GM18508 (cell line): Measurements from ENCODE around the gene GRID1.

Experiments
- ATAC-seq: cut with Tn5 transposase; IDR thresholded peaks from one replicate; pipeline ENCODE4 v1.9.1; 2021; ENCODE audit warnings: moderate number of reproducible peaks; ENCODE audit not compliant: insufficient read depth, unreplicated experiment

The GRID1 gene

DNA sequence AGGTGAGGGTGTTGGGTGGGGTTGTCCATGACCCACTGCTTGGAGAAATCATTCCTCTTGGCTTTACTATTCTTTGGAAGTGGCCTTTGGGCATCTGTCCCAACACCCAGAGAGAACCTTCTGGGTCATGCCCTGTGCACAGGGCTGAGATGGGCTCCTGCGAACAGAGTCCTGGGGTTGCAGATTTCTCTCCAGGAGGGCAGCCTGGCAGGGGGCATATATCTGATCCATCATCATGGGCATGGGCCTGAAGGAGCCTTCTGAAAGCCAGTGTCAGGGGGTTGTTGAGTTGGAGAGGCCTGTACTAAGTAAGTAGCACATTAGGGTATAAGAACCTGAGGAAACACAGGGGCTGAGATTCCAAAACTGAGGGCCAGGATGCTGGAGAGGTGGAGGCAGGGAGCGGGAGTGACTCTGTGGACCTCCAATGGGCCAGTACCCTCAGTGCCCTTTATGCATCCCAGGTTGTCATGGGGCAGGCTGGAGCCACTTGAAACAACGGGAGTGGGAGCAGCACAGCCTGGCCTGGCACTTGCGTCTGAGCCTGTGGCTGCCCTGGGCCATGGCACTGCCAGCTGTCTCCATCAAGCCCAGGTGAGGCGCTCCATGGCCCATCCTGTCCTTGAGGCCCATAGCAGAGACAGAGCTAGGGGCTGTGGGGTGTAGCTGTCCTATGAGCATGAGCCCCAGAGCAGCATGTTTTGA, 203.7 kb downstream of the GRID1 start:
- no peak for ATAC-seq

DNA sequence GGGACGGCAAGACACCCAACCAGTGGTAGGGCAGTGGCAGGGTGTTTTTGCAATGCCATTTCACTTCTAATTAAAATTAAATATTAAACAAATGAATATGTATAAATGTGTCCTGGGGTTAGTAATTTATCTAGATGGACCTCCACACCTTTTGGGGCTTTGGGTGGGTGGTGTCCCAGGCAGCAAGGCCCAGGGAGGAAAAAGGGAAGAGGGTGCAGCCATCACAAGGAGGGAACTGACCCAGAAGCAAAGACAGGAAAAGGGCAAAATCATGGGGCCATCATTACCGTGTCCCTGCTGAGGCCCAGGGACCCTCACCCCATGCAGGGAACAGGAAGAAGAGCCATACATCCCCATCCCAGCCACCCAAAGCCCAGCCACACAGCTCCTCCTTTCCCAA, 204.6 kb downstream of the GRID1 start:
- no peak for ATAC-seq

DNA sequence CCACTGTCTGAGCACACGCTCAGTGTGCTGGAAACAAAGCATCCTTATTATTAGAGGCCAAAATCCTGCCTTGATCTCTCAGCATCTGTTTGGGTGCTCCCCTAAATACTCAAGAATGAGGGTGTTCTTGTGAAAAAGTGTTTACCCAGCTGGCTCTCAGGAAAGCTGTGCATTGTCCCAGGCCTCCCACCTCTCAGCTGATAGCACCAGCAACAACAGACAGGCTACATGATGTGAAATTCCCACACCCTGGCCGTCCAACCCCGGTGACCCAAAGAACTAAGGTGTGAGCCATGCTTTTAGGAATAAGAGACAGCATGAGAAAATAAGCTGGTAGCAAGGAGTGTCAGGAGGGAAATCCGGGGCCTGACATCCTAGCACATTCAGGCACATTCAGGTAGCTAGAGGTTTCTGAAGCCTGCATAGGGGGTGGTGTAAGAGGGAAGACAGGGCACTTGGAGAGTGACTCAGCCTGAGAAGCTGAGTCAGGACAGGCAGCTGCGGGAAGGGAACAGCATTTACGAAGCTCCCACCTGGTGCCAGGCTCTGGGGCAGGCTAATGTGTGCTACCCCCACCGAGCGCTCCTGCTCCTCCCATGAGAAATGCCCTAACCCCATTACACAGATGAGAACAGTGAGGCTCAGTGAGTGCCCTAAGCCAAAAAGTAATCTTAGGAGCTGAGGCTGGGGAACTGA, 205.6 kb downstream of the GRID1 start:
- no peak for ATAC-seq

DNA sequence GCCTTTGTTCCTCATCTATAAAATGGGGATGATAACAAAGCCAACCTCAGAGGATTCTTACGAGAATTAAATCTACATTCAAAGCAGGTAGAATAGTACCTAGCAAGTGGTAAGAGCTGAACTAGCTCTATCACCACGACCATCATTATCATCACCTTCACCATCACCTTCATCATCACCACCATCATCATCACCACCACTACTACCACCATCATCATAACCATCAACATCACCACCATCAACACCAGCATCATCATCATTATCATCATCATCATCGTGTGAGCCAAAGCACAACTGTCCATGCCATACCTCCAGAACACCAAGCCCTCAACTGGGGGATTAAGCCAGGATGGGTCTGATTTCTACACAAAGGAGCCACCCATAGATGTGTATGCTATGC, 206.8 kb downstream of the GRID1 start:
- no peak for ATAC-seq

DNA sequence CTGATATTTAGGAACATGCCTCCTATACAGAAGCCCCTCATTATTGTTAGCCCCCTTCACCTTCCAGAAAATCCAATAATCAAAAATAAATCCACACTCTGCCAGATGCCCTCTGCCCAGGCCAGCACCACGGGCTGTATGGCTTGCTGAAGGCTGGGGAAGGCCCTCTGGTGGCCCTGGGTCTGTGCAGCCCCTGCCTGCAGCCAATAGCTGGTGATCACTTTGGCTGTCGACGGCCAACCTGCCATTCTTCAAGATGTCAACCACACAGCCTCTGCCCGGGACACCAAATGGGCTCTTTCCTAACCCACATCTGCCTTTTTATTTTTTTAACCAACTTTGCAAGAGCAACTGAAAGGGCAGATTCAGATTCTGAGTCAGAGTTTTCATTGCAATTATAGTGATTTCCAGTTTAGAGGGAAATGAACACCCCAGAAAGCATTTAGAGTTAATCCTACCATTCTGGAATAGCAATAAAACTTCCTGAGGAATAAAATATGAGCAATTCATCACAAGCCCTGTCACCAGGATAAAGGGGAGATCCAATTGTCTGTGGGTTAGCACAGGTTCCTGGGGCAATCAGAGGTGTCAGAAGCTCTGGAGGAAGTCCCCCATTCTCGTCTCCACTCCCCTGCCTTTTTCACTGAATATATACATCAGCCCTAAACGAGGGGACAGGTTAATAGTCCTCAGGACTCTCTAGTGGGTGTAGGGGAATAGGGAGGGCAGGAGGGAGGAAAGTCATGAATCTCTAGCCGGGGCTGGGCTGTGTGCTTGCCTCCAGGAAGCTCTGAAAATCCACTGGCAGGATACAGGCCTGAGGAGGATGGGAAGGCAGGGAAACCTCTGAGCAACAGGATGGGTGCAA, 211.3 kb downstream of the GRID1 start:
- no peak for ATAC-seq

DNA sequence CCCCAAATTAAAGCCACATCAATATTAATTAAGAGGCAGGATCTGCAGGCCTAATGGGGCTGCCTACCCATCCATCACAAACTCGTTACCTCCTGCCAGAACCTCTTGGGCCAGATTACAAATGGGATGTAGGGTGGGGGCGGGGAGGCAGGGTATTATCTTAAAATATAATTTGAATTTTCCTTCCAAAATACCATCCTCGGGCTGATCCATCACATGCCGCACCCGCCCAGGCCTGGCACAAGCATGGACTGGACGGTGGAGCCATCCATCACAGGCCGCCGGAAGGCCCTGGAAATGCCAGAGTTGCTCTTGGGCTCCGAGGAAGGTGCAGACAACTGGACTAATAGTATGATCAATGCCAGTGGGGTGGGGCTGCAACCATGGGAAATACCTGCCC, 212.8 kb downstream of the GRID1 start:
- no peak for ATAC-seq

DNA sequence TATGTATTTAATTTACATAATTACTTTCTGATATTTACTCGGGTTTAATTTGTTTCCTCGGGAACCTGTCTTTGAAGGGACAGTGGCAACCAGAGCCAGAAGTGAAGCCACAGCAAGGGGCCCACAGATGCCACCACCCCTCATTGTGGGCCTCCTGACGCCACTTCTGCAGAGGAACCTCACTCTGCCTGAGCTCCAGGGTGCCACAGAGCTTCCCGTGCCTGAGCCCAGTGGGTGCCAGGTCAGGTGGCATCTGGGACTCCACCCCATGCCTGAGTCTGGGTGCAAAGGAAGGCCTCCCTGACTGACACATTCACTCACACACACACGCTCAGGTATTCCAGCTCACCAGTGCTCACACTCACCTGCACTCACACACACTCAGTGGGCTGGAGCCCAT, 213.7 kb downstream of the GRID1 start:
- no peak for ATAC-seq

DNA sequence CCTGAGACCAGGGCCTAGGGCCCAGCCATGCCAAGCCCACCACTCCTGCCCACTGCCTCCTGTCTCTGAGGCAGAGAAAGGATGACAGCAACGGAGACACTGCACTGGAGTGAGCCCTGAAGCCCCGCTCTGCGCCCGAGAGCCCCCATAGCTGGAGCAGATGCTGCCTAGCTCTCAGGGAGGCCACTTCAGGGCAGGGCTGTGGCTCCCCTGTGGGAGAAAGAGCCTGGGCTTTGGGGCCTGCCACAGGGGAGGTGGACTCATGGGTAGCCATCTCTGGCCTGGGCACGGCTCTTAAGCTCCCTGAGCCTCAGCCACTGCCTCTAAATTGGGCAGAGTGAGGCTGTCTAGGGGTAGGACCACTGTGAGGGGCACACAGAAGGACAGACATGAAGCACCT, 214.2 kb downstream of the GRID1 start:
- ATAC-seq: no peak

DNA sequence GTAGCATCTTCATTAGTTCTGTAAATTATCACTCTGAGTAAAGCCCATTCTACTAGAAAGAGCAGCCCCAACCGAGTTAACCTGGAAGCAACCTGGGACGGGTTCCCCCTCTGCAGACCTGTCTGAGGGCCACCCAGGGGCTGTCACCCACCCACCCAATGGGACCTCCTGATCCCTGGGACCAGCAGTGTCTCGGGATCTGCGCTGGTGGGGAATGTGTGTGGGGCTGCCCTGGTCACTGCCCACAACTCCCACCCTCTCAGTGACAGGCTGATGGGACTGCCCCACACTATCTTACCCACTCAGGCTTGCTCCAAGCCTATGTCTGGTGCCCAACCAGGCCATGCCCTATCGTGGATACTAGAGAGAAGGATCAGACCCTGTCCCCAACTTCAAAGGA, 215.0 kb downstream of the GRID1 start:
- ATAC-seq: no peak

DNA sequence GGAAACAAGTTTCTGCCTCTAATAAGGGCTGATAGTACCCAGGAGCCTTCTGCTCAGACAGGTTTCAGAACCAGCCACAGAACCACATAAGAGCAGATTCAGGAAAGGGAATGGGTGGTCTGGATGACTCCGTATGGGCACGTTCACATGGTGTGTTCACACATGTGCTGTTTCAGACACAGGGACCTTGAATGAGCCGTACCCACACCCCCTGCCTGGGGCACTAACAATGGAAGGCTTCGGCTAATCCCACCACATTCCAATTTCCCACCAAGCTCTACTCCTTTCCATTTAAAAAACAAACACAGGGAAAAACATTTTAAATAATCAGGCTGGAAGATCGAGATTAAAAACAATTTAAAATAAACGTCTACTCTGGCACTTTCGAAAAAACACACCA, 217.3 kb downstream of the GRID1 start:
- no peak for ATAC-seq

DNA sequence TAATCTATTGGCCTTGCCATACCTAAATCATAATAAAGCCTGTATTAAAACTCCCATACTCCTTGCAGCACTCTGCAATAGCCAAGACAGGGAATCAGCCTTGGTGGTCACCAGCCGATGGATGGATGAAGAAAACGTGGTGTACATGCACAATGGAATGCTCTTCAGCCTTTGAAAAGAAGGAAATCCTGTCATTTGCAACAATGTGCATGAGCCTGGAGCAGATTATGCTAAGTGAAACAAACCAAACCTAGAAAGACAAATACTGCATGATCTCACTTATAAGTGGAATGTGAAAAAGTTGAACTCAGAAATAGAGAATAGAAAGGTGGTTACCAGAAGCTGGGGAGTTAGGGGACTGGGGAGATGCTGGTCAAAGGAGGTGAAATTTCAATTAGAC, 218.5 kb downstream of the GRID1 start:
- ATAC-seq: no peak

DNA sequence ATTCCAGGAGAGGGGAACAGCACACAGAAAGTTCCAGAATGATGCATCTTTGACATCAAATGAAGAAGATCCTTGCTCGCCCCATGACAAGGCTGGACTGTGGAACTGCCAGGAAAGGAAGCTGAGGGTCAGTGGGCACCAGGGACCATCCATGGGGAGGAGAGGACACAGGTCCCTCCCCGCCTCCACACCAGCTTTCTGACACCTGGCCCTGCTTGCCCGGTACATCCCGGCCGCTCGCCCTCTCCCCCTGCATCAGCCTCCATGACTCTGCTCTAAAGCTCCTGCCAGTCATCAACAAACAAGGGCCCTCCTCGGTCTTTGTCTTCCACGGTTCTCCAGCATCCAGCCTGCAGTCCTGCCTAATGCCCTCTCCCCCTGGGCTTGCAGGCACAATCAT, 222.3 kb downstream of the GRID1 start:
- ATAC-seq: no peak

DNA sequence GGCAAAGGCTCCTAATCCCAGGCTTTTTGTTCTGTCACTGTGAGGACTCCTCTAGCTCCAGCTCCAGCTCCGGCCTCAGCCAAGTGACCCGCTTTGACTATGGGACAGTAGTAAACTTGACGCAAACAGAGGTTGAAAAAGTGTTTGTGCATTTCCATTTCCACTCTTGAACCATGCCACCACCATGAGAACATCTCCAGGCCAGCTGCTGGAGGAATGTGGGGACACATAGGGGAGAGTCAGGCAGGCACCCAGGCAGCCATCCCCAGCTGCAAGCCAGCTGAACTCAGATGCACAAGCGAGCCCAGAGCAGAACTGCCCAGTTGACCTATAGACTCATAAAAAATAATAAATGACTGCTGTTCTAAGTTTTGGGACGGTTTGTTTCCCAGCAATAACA, 224.7 kb downstream of the GRID1 start:
- ATAC-seq: no peak

DNA sequence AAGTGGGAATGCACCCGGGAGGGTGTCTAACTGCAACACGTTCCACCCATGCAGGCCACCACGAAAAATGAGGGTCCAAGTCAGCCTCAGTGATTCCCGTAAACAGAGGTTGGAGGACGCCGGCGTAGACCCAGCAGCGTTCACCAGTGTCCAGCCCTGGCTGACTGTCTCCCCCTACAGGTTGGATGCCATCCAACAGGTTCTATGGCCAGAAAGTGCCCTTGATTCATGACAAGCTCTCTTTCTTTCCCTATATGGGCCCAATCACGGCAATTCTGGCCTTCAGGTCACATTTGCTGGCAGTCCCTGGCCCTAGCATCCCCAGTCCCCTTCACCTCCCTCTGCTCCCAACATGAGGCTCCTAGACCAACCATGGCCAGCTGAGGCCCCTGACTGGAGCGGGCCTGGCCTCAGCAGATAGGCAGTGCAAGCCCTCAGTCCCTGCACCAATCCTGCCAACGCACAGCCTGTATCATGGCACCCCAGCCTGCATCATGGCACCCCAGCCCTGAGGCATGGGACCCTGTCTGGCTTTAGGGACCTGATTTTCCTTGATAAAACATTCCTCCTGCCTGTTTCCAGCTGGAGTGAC, 227.4 kb downstream of the GRID1 start:
- ATAC-seq: no peak

DNA sequence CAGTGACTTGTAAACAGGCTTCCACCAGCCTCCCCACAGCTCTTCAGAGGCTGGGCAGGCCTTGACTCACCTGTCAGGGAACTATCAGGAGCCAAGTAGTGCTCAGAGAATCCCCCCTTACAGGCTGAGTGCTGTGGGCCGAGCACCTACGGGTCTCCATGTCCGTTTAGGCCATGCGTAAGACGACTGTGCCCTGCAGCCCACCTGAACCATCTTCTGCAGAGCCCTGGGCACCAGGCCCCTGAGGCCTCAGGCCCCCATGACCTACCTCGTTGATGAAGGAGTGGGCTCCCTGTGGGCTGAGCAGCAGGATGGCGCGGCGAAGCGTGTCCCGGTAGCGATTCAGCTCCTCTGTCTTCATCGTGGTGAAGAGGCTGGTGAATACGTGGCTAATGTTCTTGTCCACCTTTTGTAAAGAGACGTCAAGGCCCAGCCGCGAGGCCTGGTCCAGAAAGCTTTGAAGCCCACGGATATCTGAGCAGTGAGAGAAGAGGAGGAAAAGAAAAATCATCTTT, 228.0 kb downstream of the GRID1 start:
- no peak for ATAC-seq

DNA sequence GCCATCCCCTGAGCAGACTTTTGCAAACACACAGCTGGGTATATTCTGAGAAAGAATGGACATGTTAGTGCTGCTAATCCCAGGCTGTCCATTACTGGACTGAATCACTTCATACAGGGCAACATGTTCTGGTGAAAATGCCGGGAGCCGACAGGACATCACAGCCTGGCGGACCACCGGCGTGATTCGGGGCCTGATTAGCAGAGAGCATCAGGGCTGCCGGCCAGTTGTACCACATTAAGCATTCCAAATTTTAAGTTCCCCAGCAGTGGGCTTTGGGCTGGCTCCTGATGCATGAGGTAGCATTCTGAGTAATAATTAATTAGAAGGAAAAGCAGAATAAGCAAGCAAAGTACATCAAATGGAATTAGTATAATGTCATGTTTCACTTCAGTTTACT, 229.0 kb downstream of the GRID1 start:
- no peak for ATAC-seq

DNA sequence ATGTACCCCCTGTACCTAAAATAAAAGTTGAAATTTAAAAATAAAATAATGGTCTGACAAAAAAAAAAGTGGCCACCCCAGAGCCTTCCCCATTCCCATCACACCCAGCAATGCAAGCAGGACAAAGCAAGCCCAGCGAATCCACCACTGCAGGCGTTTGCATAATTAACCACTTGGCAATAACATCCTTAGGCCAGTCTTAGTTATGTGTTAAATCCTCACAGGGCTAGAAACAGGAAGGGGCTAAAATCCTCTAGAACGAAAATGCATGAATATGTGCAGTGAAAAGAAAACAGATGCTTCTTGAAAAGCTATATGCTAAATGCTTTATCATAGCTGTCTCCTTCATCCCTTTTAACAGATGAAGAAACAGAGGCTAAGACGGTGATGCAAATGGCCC, 229.7 kb downstream of the GRID1 start:
- ATAC-seq: no peak

DNA sequence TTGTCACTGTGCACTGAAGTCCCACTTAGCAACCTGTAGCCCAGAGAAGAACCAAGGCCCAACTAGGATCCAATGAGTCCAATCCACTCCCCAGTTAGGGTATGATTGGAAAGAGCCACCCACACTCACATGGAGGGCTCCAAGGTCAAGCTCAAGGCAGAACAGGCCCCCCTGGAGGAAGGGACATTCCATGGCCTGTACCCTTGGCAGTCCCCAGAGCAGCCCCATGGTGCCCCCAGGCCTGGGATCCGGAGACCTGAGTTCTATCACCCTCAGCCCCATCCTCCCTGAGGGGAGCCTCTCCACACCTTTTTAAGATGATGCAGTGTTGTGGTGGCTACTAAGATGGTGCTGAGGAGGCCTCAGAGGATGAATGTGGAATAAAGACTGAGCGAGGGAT, 231.4 kb downstream of the GRID1 start:
- no peak for ATAC-seq

DNA sequence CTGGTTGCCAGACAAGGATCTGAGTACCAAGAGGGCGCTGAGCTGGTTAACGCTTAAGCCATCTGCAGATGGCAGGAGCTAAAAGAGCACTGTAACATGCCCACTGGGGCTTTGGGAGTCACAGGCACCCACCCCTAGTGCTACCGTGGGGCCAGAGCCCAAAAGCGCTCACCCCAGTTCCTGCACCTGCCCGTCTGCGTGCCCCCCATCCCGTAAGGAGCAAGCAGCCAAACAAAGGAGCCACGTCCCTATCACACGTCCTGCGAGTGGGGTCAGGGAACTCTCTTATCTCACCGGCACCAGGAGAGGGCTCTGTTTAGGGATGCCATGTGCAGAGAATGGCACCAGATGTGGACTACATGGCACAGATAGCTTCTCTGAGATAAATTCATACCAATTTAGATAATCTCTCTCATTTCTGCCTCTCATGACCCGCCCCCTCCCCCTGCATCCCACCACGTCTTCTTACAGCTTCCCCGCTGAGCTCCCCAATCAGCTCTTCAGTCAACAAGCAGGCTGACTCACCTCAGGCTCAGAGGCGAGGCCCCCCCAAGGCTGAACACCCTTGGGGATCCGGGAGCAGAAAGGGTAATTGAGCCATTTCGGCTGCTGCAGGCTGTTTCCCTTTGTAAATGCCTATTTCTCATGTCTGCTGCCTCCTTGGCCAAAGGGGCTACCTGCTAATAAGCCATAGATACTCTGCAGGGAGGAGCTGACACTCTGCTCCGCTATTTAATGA, 235.7 kb downstream of the GRID1 start:
- ATAC-seq: no peak

DNA sequence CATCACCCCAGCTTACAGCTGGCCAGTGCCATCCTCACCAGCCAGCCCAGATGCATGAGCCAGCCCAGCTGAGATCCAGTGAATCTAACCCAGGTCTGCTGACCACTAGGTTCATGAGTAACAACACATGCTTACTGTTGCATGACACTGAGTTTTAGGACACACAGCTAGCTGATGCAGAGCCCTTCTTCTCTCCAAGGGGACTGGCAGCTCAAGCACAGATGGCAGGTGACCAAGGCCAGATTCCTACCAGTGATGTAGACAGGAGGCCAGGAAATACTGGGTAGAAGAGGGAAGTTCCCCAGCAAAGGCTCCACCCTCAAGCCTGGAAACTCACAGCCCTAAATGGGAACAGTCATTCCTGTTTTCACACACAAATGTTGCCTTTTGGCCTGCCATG, 236.6 kb downstream of the GRID1 start:
- no peak for ATAC-seq
